Measurements from ENCODE around the gene SUMF1.

- TF ChIP-seq CTCF (IDR thresholded peaks at IDR 0.05), result no peak
- no peak for TF ChIP-seq POLR2A (IDR thresholded peaks at IDR 0.05)
These were observed 5.7 kb upstream of the SUMF1 start for GRCh38 chr3:4472766-4473165.
